GM19372 (cell line): ENCODE results near the gene MYCBPAP.

Experiments
- ATAC-seq: cut with Tn5 transposase; IDR thresholded peaks from one replicate; pipeline ENCODE4 v1.9.1; 2021; ENCODE audit warnings: mild to moderate bottlenecking, low read depth, moderate library complexity; ENCODE audit not compliant: unreplicated experiment

MYCBPAP gene

GRCh38 chr17:50565402-50566350 is 57.4 kb downstream of the MYCBPAP start:
- ATAC-seq, result no peak

DNA sequence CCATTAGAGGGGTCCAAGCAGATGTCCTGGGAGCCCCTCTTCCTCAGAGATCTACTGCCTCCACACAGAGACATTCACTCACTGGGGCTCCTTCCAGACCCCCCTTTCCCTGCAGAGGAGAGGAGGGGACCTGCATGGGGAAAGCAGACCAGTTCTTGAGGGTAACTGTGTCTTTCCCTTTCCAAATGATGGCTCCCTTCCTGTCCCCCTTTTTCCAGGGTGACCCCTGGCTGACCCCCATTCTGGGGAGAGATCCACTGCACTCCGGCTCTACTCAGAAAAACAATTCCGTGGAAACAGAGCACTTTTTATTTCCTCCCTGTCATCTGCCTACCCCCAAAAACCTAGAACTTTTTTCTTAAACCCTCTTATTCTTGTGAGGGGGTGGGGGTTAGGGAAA is 58.6 kb downstream of the MYCBPAP start:
- ATAC-seq, result no peak

DNA sequence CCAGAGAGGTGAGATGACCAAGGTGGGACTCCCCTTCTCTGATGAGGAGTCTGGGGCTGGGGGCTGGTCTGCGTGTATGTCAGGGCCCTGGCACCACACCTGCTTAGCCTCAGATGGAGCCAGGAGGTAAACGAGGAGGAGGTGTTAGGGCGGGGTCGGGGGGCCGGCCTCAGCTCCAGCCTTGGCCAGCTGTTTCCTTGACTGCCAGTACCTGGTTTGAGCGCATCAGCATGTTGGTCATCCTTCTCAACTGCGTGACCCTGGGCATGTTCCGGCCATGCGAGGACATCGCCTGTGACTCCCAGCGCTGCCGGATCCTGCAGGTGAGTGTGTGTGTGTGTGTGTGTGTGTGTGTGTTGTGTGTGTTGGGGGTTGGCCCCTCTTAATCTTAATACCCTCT is 60.4 kb downstream of the MYCBPAP start:
- no peak for ATAC-seq

GRCh38 chr17:50569592-50569991 is 61.4 kb downstream of the MYCBPAP start:
- no peak for ATAC-seq

DNA sequence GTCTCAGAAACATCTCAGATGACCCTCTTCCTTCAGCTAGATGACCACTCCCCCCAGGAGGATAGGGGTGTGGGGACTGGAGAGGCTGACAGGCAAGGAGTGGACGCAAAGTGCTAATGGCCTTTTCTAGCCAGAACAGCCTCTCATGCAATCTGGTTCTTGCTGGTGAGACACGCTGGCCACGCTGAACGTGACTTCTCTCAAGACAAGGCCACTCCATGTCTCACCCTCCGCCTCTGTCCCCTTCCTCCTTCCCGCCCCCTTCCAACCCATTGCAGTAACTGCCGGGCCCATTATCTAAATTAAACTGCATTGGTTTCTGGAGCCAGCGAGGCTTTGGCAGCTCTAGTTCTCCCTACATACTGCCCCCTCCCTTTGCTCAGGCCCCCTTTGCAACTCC is 61.8 kb downstream of the MYCBPAP start:
- ATAC-seq, result no peak

GRCh38 chr17:50570528-50570927 is 62.3 kb downstream of the MYCBPAP start:
- no peak for ATAC-seq

DNA sequence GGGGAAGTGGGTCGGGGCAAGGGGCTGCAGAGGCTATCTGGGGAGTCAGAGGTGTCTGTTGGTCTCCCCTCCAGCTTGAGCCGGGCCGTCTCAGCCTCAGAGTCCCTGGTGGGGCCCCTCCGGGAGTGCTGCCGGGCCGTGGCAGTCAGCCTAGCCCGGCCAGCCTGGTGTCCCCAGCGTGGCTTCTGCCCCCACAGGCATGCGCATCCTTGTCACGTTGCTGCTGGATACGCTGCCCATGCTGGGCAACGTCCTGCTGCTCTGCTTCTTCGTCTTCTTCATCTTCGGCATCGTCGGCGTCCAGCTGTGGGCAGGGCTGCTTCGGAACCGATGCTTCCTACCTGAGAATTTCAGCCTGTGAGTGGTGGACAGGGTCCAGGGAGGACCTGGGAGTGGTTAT is 63.4 kb downstream of the MYCBPAP start:
- no peak for ATAC-seq

DNA sequence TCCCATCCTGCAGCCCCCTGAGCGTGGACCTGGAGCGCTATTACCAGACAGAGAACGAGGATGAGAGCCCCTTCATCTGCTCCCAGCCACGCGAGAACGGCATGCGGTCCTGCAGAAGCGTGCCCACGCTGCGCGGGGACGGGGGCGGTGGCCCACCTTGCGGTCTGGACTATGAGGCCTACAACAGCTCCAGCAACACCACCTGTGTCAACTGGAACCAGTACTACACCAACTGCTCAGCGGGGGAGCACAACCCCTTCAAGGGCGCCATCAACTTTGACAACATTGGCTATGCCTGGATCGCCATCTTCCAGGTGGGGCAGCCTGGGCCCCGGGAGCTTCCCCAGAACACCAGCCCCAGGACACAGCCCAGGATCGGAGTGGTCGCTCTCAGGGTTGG is 64.3 kb downstream of the MYCBPAP start:
- no peak for ATAC-seq

DNA sequence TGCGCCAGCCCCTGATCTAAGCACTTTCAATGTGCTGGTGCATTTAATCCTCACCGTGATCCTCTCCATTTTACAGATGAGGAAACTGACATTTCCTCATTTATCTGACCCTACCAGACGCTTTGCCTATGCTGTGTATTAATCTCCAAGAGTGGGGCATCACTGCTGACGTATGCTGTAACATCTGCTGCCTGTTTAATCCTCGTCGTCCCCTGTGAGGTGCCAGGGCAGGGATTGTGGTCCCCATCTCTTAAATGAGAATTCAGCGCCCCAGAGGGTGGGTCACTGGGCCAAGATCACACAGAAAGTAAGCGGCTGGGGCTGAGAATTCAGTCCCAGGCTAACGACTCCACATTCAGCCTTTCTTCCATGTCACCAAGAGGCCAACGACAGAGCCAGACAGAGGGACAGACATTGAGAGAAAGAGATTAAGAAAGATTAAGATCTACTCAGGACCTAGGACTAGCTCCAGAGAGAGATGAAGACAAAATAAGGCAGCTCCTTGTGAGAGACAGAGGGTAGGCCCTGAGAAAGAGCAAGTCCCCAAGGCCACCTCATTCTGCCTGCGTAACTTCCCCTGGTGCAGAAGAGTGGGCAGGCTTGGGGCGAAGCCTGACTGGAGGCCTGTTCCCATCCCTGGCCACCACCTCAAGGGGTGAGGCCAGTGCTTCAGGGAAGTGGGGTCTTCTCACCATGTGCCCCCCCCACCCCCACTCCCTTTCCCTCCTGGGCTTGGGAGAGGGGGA is 65.8 kb downstream of the MYCBPAP start:
- ATAC-seq, result no peak

DNA sequence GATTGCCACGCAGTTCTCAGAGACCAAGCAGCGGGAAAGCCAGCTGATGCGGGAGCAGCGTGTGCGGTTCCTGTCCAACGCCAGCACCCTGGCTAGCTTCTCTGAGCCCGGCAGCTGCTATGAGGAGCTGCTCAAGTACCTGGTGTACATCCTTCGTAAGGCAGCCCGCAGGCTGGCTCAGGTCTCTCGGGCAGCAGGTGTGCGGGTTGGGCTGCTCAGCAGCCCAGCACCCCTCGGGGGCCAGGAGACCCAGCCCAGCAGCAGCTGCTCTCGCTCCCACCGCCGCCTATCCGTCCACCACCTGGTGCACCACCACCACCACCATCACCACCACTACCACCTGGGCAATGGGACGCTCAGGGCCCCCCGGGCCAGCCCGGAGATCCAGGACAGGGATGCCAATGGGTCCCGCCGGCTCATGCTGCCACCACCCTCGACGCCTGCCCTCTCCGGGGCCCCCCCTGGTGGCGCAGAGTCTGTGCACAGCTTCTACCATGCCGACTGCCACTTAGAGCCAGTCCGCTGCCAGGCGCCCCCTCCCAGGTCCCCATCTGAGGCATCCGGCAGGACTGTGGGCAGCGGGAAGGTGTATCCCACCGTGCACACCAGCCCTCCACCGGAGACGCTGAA is 67.5 kb downstream of the MYCBPAP start:
- no peak for ATAC-seq

GRCh38 chr17:50576864-50577263 is 68.6 kb downstream of the MYCBPAP start:
- ATAC-seq, result no peak

DNA sequence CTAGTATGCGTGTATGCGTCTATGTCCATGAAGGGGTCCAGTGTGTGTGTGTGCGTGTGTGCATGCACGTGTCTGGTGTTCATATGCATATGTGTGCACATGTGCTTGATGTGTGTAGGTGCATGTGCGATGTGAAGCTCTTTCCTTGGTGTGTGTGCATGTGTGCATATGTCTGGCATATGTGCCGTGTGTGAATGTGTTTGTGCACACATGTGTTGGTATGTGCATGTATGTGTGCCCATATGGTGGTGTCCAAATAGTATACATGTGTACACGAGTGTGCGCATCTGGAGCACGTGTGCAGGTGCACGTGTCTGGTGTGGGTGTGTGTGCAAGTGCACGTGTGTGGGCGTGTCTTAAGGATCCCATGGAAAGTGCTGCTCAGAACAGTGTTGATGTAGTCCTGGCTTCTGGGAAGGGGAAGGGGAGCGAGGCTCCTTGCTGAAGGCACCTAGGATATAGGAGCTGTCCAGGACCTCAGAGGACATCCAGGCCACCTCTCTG is 69.3 kb downstream of the MYCBPAP start:
- no peak for ATAC-seq

GRCh38 chr17:50578173-50578572 is 69.9 kb downstream of the MYCBPAP start:
- ATAC-seq, result no peak

- no peak for ATAC-seq
Observed at GRCh38 chr17:50579399-50579798, 71.2 kb downstream of the MYCBPAP start.

- no peak for ATAC-seq
Observed at GRCh38 chr17:50580646-50581045, 72.4 kb downstream of the MYCBPAP start.
